CD4-positive, alpha-beta T cell treated with Interleukin-17A for 4 hours (primary cell): ENCODE data around the gene C1orf21.
"Not testable (repeated sequence)": the region's sequence is repeated elsewhere in the genome, so short reads cannot be mapped to it uniquely, and the experiment has no call there.

ENCODE experiments used
- DNase-seq: peaks from one replicate; pipeline ENCODE4 v3.0.0-alpha.2; 2020; ENCODE audit warnings: mixed read lengths

The C1orf21 gene

GRCh38 chr1:184610876-184611595 lies 224.2 kb downstream of the C1orf21 start:
- no peak for DNase-seq

- DNase-seq = not testable (repeated sequence)
These were observed 225.4 kb downstream of the C1orf21 start for GRCh38 chr1:184612229-184612628.

DNA sequence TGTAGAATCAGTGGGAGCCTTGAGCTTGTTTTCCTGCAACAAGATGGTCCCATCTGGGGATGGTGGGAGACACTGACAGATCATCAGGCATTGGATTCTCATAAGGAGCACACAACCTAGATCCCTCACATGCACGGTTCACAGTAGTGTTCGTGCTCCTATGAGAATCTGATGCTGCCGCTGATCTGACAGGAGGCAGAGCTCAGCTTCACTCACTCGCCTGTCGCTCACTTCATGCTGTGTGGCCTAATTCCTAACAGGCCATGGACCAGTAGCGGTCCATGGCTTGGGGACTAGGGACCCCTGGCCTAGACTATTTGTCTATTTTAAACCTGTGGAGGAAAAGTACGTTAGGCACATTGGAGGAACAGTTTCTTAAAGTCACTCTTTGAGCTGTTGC lies 227.8 kb downstream of the C1orf21 start:
- DNase-seq = no peak

DNA sequence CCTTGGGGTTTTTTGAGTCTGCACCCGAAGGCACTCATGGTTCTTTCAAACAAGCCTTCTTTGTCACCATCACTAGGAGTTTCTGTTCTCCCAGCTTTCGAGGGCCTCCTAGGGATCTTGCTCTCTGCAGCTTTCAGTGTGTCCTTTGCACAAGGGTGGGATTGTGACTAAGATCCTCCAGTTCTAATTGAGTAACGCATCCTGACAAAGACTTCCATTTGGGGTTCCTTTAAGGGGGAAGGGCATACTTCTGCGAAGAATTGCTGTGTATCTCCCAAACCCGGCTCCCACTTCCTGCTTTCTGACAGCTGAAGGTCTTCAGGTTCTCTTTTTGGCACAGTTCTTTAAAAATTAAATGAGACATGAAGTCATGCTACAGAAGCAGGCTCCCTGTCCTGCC lies 228.5 kb downstream of the C1orf21 start:
- no peak for DNase-seq

GRCh38 chr1:184616504-184616903 lies 229.7 kb downstream of the C1orf21 start:
- no peak for DNase-seq

DNA sequence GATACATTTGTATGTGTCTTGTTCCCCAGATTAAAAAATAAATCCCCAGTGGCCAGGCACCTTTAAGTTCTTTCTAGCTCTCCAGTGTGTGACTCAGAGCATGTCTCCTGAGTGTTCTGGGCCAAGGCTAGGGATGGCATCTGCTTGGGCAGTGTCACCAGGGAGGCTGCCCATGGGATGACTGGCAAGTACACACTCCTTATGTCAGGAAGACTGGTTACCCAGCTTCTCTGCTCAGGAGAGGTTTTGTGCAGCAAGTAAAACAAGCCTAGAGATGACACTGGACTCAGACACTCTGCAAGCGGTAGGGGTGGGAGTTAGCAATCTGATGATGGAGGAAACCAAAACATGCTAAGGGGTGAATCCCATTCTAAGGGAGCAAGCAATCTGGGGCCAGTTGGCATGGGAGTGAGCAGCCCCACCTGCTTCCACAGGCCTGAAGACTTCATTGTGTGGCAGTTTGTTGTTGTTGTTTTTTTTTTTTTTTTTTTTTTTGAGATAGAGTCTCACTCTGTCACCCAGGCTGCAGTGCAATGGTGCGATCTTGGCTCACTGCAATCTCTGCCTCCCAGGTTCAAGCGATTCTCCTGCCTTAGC lies 230.7 kb downstream of the C1orf21 start:
- DNase-seq = no peak

GRCh38 chr1:184618851-184619250 lies 232.0 kb downstream of the C1orf21 start:
- DNase-seq = no peak

DNA sequence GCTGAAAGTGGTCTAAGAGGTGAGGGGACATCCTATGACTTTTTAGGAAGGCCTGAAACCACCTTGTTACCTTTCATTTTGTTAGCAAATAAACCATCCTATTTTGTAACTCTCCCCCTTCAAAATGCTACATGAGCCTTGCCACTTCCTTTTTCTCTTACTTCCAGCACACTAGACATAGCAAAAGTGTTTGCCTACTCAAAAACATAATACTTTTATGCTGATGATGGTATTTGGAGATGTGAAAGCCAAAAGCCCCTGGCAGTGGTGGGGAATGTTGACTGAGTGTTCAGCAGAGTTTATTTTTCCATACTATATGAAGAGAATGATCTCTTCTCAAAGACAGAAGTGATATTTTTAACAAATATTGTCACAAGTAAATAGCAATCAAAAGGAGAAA lies 233.6 kb downstream of the C1orf21 start:
- DNase-seq = no peak

DNA sequence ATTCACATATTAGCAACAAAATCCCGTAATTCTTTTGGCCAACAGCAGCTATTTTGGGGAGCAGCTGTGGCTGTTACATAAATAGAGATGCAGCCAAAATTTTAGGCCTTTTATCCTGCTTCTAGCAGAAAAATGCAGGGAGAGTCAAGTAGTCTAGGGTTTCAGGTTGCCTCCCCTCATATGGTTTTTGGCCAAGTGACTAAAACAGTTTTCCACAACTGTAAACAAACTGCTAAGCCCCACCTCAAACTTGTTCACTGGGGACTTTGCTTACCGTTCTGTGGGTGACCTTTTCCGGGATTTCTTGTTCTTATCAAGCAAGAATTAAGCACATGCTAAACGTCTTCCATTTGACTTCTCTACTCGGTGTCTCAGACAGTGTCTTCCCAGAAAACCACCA lies 234.4 kb downstream of the C1orf21 start:
- no peak for DNase-seq

DNA sequence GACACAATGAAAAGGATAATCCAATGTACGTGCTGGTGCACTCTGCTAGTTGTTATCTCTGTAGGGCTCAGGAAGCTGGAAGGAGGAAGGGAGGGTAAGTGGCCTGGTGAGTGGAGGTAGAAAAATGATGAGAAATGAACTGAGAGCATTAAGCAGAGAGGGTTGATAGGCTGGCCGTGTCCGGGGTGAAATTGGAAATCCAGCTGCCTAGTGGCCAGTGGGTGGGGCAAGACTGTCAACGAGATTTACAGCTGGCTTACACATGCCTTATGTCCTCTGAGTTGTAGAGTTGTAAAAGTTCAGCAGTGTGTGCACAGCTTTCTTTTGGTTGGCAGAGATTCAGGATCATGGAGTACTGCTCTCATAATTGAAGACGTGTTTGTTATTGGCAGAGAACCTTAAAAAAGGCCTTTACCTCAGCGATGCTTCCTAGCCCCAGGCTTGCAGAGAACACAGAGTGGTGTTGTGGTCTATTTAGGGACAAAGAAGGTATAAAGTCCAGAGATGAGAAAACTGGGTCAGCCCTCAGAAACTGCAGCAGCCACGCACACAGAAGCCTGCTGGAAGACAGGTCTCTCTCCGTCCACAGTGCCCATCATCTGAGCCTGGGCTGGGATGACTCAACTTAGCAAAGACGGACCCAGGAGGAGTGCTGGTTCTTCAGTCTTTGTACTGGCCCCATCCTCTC lies 235.5 kb downstream of the C1orf21 start:
- no peak for DNase-seq

DNA sequence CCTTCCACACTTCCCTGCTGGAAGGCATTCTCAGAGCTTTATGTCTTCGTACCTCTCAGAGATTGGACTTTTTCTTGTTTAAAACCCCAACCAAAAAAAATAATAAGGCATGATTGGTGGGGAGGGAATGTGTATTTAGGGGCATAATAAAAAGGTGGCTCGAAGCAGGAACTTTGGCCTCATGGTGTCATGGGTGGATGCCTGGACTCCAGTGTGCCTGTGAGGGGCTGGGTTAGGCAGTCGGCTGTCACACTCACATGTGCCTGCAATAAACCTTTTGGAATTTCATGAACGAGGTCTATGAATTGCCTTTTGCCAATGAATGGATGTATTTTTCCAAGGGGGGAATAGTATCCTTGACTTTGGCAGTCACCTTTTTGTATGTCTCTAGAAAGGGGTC lies 236.6 kb downstream of the C1orf21 start:
- DNase-seq = no peak

GRCh38 chr1:184624051-184624450 lies 237.2 kb downstream of the C1orf21 start:
- DNase-seq = no peak

DNA sequence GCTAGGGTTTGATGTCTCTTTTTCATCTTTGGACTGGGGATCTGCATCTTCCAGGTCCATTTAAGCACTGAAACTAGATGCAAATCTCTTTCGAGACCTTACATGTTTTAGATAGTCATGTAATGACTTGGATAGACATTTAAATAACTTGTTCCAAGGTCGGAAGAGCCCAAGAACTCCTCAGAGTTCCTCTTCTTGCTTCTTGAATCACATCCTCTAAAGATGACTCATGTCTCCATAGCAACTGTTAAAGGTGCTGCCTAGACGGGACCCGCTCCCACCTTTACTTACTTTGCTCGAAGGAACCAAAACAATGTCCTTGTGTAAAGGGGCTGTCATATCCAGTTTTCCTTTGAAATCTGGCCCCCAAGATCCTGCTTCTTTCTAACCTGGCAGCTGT lies 237.8 kb downstream of the C1orf21 start:
- DNase-seq = no peak

- no peak for DNase-seq
These were observed 238.4 kb downstream of the C1orf21 start for GRCh38 chr1:184625271-184625670.

DNA sequence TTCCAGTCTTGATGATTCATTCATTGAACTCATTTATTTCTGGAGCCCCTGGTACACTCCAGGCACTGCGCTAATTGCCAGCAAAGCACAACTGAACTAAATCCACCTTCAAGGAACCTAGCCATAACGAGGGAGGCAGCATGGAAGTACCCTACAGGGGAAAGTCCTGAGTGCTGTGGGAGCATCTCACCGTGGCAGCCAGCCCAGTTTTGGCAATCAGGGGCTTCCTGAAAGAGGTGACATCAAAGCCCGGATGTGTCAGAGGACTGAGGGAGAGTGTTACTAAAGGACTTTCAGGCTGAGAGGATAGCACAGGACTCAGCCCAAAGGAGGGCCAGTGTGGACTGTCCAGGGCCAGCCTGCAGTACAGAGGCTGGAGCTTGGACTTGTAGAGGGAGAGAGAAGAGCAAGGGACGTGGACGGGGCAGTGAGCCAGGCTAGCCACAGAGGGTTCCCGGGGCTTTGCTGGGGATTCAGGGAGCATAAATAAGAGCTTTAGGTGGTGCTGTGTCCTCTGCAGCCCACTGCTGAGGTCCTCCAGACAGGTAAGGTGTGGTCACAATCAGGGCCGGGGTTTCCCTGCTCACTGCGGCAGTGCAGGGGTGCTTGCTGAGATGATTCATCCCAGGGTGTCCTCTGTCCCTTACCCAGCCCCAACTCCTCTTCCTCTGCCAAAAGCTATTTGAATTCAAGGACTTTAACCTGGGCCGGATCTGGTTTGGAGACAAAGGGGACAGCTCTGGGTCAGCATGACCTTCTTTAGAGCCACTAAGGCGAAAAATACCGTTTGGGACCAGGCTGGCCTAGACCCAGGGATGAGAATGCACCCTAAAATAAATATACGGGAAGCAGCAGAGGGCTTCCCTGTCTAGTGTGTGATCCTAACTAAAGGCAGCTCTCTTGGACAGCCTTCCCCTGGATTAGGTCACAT lies 239.5 kb downstream of the C1orf21 start:
- DNase-seq = no peak

GRCh38 chr1:184627007-184627341 lies 240.1 kb downstream of the C1orf21 start:
- no peak for DNase-seq

- no peak for DNase-seq
These were observed 242.4 kb downstream of the C1orf21 start for GRCh38 chr1:184629266-184629665.

DNA sequence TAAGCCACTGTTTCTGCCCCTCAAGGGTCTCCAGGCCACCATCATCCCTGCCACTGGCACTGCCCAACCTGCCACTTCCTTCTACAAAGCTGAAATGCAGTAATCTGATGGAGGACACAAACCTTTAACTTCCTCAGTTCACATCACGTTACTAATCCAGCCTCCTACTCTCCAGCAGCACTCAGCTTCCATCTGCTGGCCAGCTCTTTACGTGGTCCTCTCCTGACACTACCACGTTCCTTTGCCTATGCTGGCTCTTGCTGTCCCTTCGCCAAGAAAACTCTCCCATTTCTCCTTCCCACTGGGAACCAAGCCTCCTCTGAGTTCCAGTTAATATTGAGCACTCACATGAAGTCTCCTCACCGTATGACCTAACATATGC lies 243.8 kb downstream of the C1orf21 start:
- DNase-seq = no peak

GRCh38 chr1:184632415-184633175 lies 245.8 kb downstream of the C1orf21 start:
- no peak for DNase-seq

DNA sequence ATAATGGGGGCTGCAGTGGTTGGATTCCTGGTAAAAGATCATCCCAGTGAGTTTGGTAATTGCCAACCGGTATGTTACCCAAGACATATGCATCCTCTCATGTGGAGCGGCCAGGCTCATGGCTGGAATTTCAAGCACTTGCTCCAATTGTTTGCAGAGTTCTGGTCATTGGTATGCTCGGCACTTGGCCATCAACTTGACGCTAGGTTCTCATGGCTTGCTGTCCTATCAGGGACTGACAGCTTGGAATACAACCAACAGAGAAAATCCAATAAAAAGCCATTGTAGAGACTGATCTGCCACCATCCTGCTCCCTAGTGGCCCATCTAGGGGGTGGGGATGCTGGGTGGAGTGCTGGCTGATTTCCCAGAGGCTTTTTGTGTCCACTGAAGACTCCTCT lies 247.0 kb downstream of the C1orf21 start:
- no peak for DNase-seq

DNA sequence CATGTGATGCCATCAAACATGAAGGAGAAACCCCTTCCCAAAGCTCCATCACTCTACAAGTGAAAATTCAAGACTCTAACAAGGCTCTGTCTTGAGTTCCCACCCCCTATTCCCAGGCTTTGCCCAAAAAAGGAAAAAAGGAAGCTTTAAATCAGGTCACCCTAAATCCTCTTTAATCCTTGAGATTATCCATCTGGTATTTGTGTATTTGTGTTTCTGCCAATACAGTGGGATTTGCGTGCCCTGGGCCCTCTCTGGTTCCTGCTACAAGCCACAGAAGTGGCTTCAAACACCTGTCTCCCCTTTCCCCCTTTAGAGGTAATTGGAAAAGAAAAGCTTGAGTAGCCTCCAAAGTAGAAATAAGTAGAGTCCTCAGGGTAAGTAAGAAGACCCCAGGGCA lies 247.5 kb downstream of the C1orf21 start:
- DNase-seq = no peak

- no peak for DNase-seq
These were observed 248.6 kb downstream of the C1orf21 start for GRCh38 chr1:184635347-184635979.
